Adrenal gland (tissue), 12 donors: ENCODE results near the gene YAF2. TPM values are rescaled to one million over a fixed set of nuclear protein-coding genes. Genes with fewer than 3 reads are reported as not detected.
A peak's percentile ranks its signal among the peaks of the same experiment; 100 is the strongest.

ENCODE experiments used
- DNase-seq, 7 donors: peaks; one replicate each; pipeline ENCODE4 v3.0.0-alpha.2; 2019 to 2020
- H3K27ac ChIP-seq, 5 donors: fragments of 200-600 bp; sonication (generic) in 4 of 5; 1 replicate in 3 of 5; 2 replicates in 2 of 5; pipeline versions ENCODE4 v1.5.1 to v1.8.0; 2016 to 2020; ENCODE audit warnings: mild to moderate bottlenecking in 1 of 5
- H3K27me3 ChIP-seq: fragments of 200-600 bp; 2 replicates; pipeline ENCODE4 v1.8.0; 2021
- H3K36me3 ChIP-seq, 2 donors: fragments of 200-600 bp; replicated peaks in 1 of 2; 1 replicate in 1 of 2; 2 replicates in 1 of 2; pipeline versions ENCODE4 v1.5.1 to v1.8.0; 2018 to 2022
- H3K4me1 ChIP-seq, 2 donors: fragments of 200-600 bp; replicated peaks in 1 of 2; 1 replicate in 1 of 2; 2 replicates in 1 of 2; pipeline versions ENCODE4 v1.5.1 to v1.8.0; 2018 to 2021
- H3K4me3 ChIP-seq, 4 donors: fragments of 200-600 bp; sonication (generic) in 3 of 4; one replicate each; pipeline ENCODE4 v1.5.1; 2016 to 2018
- H3K9me3 ChIP-seq, 3 donors: fragments of 200-600 bp; sonication (generic) in 1 of 3; replicated peaks in 1 of 3; 1 replicate in 2 of 3; 2 replicates in 1 of 3; pipeline versions ENCODE4 v1.5.1 to v1.8.0; 2016 to 2021
- CTCF ChIP-seq, 6 experiments: fragments of 450-650 bp in 4 of 6; fragments of 200-600 bp in 2 of 6; sonication (generic) in 1 of 6; IDR thresholded peaks; 1 replicate in 5 of 6; 2 replicates in 1 of 6; pipeline versions ENCODE4 v1.5.1 to v1.8.0; 2016 to 2021; ENCODE audit warnings: antibody characterized with exemption in 6 of 6, mild to moderate bottlenecking in 2 of 6, moderate library complexity in 1 of 6
- POLR2A ChIP-seq, 2 donors: fragments of 450-650 bp; IDR thresholded peaks; one replicate each; pipeline ENCODE4 v1.6.1; 2017; ENCODE audit warnings: antibody characterized with exemption in 2 of 2, mild to moderate bottlenecking in 2 of 2, moderate library complexity in 1 of 2
- WGBS, 4 donors: extraction: QIAGEN DNeasy Blood & Tissue Kit in 2 of 4; methylation state at CpG; one replicate each; pipeline versions ENCODE4 v1.1.5 to v1.1.7; 2013 to 2017; 5-methylcytosine and 5-hydroxymethylcytosine counted together
- intact Hi-C, 2 donors: fragments of 100-400 bp; cut with DNase I; formaldehyde crosslinking; loops; one replicate each; pipeline versions ENCODE4 v1.14.1 to v1.15.0; 2022 to 2023
- polyA plus RNA-seq, 3 donors: library from polyadenylated mRNA; stranded (reverse); fragments of 200-250 nt in 2 of 3; fragments of 350-450 nt in 1 of 3; fragmentation: Illumina TruSeq in 1 of 3; extraction: RNeasy Lipid Tissue Mini Kit (QIAGEN cat#74804) in 1 of 3; gene quantifications; one replicate each; pipeline ENCODE4 v1.2.3, GENCODE V29; 2013 to 2014
- total RNA-seq, 9 donors: library from RNA; depleted of rRNA in 4 of 9; stranded (reverse); fragments of >200 nt in 4 of 9; fragments of 120-200 nt in 1 of 9; fragmentation: NEBNext Ultra II Directional in 1 of 9; extraction: Animal tissue kit (Norgen Biotek cat#: 25700) in 1 of 9; gene quantifications; one replicate each; pipeline versions ENCODE4 v1.1.0 to v1.2.4, GENCODE V29; 2013 to 2023
- donor health status: healthy with polysubstance abuse.
- donor health status: Bipolar disorder and iron deficiency.
- donor health status: DM: yes; HTN: yes; CAD: no.
- donor health status: DM: no; HTN: no; CAD: no.
- donor health status: DM: no; HTN: no; CAD: no.
- donor health status: DM: yes; HTN: yes; CAD: no.

The YAF2 gene
- total and polyA plus RNA-seq, 12 donors = 10.4 to 39.2 (median 24.6) TPM

GRCh38 chr12:42145552-42146215 is 92.4 kb downstream of the YAF2 start:
- no peaks in the 10 kb centered on the region for H3K9me3 ChIP-seq
- peaks cover 10 to 24% of the 10 kb centered on the region in 2 donors for H3K4me1 ChIP-seq
- H3K27ac ChIP-seq = peak overlapping the region in 1 of 5 donors; percentile 89
- WGBS, 4 donors = 63 to 76% (median 68%) methylated on average over 11 of the region's 11 CpGs
- H3K36me3 ChIP-seq = no peaks in the 10 kb centered on the region
- no peak for TF ChIP-seq POLR2A (IDR thresholded peaks at IDR 0.05)
- TF ChIP-seq CTCF (IDR thresholded peaks at IDR 0.05) = no peak
- intact Hi-C loops = no loop called here
- no peak for DNase-seq
- no peaks in the 10 kb centered on the region for H3K27me3 ChIP-seq
- peak overlapping the region in 2 of 4 donors; percentile 21 to 85 for H3K4me3 ChIP-seq

GRCh38 chr12:42145197-42145549 is 92.9 kb downstream of the YAF2 start:
- no peaks in the 10 kb centered on the region for H3K27me3 ChIP-seq
- H3K36me3 ChIP-seq = no peaks in the 10 kb centered on the region
- intact Hi-C loops = no loop called here
- H3K4me1 ChIP-seq = peaks cover 14 to 29% of the 10 kb centered on the region in 2 donors
- no peaks in the 10 kb centered on the region for H3K9me3 ChIP-seq
- H3K4me3 ChIP-seq = peak overlapping the region in 2 of 4 donors; percentile 21 to 85
- 2 to 16% (median 3%) methylated on average over 8 of the region's 8 CpGs for WGBS, 4 donors
- no peak for TF ChIP-seq CTCF (IDR thresholded peaks at IDR 0.05)
- TF ChIP-seq POLR2A (IDR thresholded peaks at IDR 0.05) = no peak
- no peak for DNase-seq
- peak overlapping the region in 4 of 5 donors; percentile 69 to 93 (median 82) for H3K27ac ChIP-seq

GRCh38 chr12:42144408-42145196 is 93.4 kb downstream of the YAF2 start, which contains the start of gene GXYLT1:
Gene GXYLT1 (minus strand): TSS chr12:42144874. CDS start chr12:42144646, 228 bp downstream.
- Histone ChIP-seq H3K27ac (peak within 1 kb of the TSS in 4 of 5 donors; percentile 69 to 93 (median 82)), H3K4me1 (peaks cover 14 to 29% of the 10 kb centered on the region in 2 donors), H3K9me3 (no peaks in the 10 kb centered on the region), H3K4me3 (peak within 1 kb of the TSS; percentile 21 to 85 (median 58)), H3K36me3 (no peaks in the 10 kb centered on the region), H3K27me3 (no peaks in the 10 kb centered on the region)
- peak; percentile 90 to 95 (median 93) for DNase-seq
- 1 to 4% (median 2%) methylated on average over 5 to 105 of the region's 106 CpGs for WGBS, 4 donors
- intact Hi-C loops = no loop called here
- TF ChIP-seq POLR2A (IDR thresholded peaks at IDR 0.05) = peak; percentile 63 to 91
- peak in 1 of 6 experiments; percentile 8 for TF ChIP-seq CTCF (IDR thresholded peaks at IDR 0.05)

- Histone ChIP-seq H3K36me3 (no peaks in the 10 kb centered on the region), H3K27me3 (no peaks in the 10 kb centered on the region), H3K9me3 (no peaks in the 10 kb centered on the region), H3K27ac (peak overlapping the region in 4 of 5 donors; percentile 69 to 93 (median 82)), H3K4me1 (peaks cover 14 to 29% of the 10 kb centered on the region in 2 donors), H3K4me3 (peak overlapping the region; percentile 21 to 85 (median 58))
- intact Hi-C loops = no loop called here
- DNase-seq = no peak
- TF ChIP-seq CTCF (IDR thresholded peaks at IDR 0.05) = no peak
- TF ChIP-seq POLR2A (IDR thresholded peaks at IDR 0.05) = no peak
- 0 to 1% (median 0%) methylated on average over 12 to 21 of the region's 21 CpGs for WGBS, 4 donors
These were observed 94.0 kb downstream of the YAF2 start for GRCh38 chr12:42144158-42144407.
